ENCODE measurements around the gene TMEFF1.
"Not testable (repeated sequence)": the region's sequence is repeated elsewhere in the genome, so short reads cannot be mapped to it uniquely, and the experiment has no call there.

Gene TMEFF1

GRCh38 chr9:100440071-100440470 is 32.9 kb upstream of the TMEFF1 start:
- H3K4me3 ChIP-seq (ENCODE audit: low read depth, low read length): no peak overlapping the region
- TF ChIP-seq CTCF (IDR thresholded peaks at IDR 0.05; ENCODE audit: low read depth, low read length, missing control alignments): no peak
- in situ Hi-C loops (cut with HindIII; ENCODE audit: low sequenced_read_pairs): no loop called here
- DNase-seq (ENCODE audit: low read depth): no peak

- DNase-seq (ENCODE audit: low read depth); in situ Hi-C loops (cut with HindIII; ENCODE audit: low sequenced_read_pairs); H3K4me3 ChIP-seq (ENCODE audit: low read depth, low read length): not testable (repeated sequence)
These were observed 32.5 kb upstream of the TMEFF1 start for GRCh38 chr9:100440487-100440886.

DNA sequence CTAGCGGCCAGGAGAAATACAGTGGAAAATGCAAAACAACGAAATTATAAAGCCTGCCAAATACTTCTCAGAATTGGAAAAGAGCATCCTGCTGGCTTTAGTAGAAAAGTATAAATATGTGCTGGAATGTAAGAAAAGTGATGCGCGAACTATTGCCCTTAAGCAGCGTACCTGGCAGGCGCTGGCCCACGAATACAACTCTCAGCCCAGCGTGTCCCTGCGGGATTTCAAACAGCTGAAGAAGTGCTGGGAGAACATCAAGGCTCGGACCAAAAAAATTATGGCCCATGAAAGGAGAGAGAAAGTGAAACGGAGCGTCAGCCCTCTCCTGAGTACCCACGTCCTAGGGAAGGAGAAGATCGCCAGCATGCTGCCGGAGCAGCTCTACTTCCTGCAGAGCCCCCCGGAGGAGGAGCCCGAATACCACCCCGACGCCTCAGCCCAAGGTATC is 31.0 kb upstream of the TMEFF1 start:
- in situ Hi-C loops (cut with HindIII; ENCODE audit: low sequenced_read_pairs): no loop called here
- H3K4me3 ChIP-seq (ENCODE audit: low read depth, low read length): no peak overlapping the region
- DNase-seq (ENCODE audit: low read depth): no peak
- no peak for TF ChIP-seq CTCF (IDR thresholded peaks at IDR 0.05; ENCODE audit: low read depth, low read length, missing control alignments)

DNA sequence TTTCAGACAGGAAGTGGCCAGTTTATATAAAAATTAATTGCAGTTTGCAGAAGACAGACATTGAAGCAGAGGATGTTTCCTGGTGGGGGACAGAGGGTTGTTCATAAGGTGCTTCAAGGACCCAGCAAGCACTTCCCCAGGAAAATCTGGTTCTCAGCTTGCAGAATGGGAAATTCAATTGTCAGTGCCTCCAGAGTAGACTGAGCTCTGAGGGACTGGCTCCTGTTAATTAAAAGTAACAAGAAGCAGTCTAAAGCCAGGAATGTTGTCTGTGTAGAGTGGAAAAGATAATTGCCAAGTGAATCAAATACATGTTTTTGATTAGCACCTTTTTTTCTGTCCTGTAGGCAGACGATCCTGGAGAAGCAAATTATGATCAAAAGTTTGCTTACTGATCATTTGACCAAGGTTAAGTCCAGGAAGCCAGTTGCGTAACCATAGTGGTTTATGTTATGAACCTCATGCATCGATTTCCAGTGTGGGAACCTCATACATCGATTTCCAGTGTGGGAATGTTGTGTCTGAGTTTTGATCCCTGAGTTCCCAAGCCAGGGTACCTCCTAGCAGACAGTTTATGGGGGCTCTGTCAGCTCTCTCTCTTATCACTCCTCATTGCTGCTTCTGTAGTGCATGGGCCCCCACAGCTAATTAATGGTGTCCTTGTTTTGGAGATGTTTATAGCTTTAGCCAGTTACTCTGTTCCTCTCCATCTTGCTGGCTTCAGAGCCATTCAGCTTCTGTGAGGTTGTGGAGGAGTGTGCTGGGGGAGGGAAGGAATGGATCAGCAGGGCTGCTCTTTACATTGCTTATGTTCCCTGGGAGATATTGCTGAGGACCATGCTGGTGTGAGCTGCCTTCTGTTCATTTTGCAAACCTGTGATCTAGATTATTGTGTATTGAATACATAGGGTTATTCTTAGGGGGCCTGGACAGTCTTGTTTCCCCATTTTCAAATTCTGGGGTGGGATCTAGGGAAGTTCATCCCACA is 28.9 kb upstream of the TMEFF1 start:
- in situ Hi-C loops (cut with HindIII; ENCODE audit: low sequenced_read_pairs): no loop called here
- TF ChIP-seq CTCF (IDR thresholded peaks at IDR 0.05; ENCODE audit: low read depth, low read length, missing control alignments): no peak

DNA sequence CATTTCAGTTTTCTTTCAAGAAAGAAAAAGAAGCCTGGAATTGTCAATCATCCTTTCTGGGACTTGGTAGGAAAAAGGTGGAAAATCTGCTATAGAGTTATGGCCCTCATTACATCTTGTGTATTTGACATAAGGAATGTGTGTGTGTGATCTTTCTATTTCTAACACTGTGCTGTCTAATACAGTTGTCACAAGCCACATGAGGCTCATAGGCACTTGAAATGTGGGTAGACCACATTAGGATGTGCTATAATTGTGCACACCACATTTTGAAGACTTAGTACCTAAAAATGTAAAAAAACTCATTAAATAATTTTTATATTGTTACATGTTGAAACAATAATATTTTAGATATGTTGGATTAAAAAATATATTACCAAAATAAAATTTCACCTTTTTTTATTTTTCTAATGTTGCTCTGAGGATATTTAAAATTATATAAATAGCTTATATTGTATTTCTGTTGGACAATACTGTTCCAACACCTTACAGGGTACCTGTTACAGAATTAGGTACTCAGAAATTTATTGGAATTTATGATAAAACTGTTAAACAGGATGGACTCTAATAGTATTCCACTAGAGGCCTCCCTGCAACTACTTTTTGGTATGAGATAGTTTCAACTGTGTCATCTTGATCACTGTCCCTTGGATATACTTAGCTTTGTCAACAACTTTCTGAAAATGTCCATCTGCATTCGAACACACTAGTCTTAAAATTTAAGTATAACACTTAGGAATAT is 27.6 kb upstream of the TMEFF1 start:
- H3K4me3 ChIP-seq (ENCODE audit: low read depth, low read length): no peak overlapping the region
- TF ChIP-seq CTCF (IDR thresholded peaks at IDR 0.05; ENCODE audit: low read depth, low read length, missing control alignments): no peak
- in situ Hi-C loops (cut with HindIII; ENCODE audit: low sequenced_read_pairs): no loop called here
- DNase-seq (ENCODE audit: low read depth): no peak

More for the DNA sequence above, 28.9 kb upstream of the TMEFF1 start:
- no peak for DNase-seq (ENCODE audit: low read depth)
- H3K4me3 ChIP-seq (ENCODE audit: low read depth, low read length): no peak overlapping the region

GRCh38 chr9:100445903-100446549 is 26.9 kb upstream of the TMEFF1 start:
- no peak overlapping the region for H3K4me3 ChIP-seq (ENCODE audit: low read depth, low read length)
- in situ Hi-C loops (cut with HindIII; ENCODE audit: low sequenced_read_pairs): no loop called here
- TF ChIP-seq CTCF (IDR thresholded peaks at IDR 0.05; ENCODE audit: low read depth, low read length, missing control alignments): no peak
- DNase-seq (ENCODE audit: low read depth): no peak
